ENCODE measurements around the gene SPACA9. TPM values are rescaled to one million over a fixed set of nuclear protein-coding genes. Genes with fewer than 3 reads are reported as not detected.

The SPACA9 gene
- total and polyA plus RNA-seq, 2 experiments from 2014 or later: 1.1 to 1.5 TPM

- Histone ChIP-seq H3K27me3 (ENCODE audit: insufficient read depth) (no peaks in the 10 kb centered on the region), H3F3A (replicated peaks; ENCODE audit: low read depth) (no peaks in the 10 kb centered on the region), H3K27ac (ENCODE audit: low read depth) (no peak overlapping the region), H2AFZ (no peak overlapping the region), H4K20me1 (replicated peaks; ENCODE audit: insufficient read depth) (no peaks in the 10 kb centered on the region), H3K79me2 (replicated peaks; ENCODE audit: insufficient read depth) (no peaks in the 10 kb centered on the region), H3K4me1 (ENCODE audit: insufficient read depth) (no peaks in the 10 kb centered on the region), H3K36me3 (ENCODE audit: insufficient read depth) (no peaks in the 10 kb centered on the region), H3K4me2 (no peak overlapping the region), H3K9me2 (ENCODE audit: insufficient read depth) (no peaks in the 10 kb centered on the region), H3K4me3 (no peak overlapping the region)
- DNase-seq (ENCODE audit: low spot score) (no peak), ATAC-seq (no peak)
- H3K9me3 Mint-ChIP-seq: no peaks in the 10 kb centered on the region
- TF ChIP-seq ZNF331 (CRISPR knock-in tag; IDR thresholded peaks at IDR 0.05; ENCODE audit: low read depth) (no peak), STAT1 (IDR thresholded peaks at IDR 0.05; ENCODE audit: unreplicated experiment) (no peak), ZNF462 (CRISPR knock-in tag; IDR thresholded peaks at IDR 0.05) (no peak), EZH2phosphoT487 (IDR thresholded peaks at IDR 0.05; ENCODE audit: unreplicated experiment) (no peak), EZH2 (IDR thresholded peaks at IDR 0.05; ENCODE audit: low read depth, unreplicated experiment) (no peak)
- TF ChIP-seq, protein P1, sequence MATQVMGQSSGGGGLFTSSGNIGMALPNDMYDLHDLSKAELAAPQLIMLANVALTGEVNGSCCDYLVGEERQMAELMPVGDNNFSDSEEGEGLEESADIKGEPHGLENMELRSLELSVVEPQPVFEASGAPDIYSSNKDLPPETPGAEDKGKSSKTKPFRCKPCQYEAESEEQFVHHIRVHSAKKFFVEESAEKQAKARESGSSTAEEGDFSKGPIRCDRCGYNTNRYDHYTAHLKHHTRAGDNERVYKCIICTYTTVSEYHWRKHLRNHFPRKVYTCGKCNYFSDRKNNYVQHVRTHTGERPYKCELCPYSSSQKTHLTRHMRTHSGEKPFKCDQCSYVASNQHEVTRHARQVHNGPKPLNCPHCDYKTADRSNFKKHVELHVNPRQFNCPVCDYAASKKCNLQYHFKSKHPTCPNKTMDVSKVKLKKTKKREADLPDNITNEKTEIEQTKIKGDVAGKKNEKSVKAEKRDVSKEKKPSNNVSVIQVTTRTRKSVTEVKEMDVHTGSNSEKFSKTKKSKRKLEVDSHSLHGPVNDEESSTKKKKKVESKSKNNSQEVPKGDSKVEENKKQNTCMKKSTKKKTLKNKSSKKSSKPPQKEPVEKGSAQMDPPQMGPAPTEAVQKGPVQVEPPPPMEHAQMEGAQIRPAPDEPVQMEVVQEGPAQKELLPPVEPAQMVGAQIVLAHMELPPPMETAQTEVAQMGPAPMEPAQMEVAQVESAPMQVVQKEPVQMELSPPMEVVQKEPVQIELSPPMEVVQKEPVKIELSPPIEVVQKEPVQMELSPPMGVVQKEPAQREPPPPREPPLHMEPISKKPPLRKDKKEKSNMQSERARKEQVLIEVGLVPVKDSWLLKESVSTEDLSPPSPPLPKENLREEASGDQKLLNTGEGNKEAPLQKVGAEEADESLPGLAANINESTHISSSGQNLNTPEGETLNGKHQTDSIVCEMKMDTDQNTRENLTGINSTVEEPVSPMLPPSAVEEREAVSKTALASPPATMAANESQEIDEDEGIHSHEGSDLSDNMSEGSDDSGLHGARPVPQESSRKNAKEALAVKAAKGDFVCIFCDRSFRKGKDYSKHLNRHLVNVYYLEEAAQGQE (IDR thresholded peaks at IDR 0.05; ENCODE audit: unreplicated experiment): no peak
- H3K27ac Mint-ChIP-seq: no peak overlapping the region
- H3K4me3 Mint-ChIP-seq: no peak overlapping the region
- no peaks in the 10 kb centered on the region; the same call in 2 of the 3 replicates for H3K4me1 Mint-ChIP-seq
- no peaks in the 10 kb centered on the region for H3K36me3 Mint-ChIP-seq (ENCODE audit: low read depth)
- H3K27me3 Mint-ChIP-seq (ENCODE audit: insufficient read depth, low read depth, poor library complexity): no peaks in the 10 kb centered on the region
These were observed 9.5 kb downstream of the SPACA9 start for GRCh38 chr9:132888151-132888550.

Data from GM23338 (cell line).